Measurements from ENCODE around the gene CHAC2.

CHAC2 gene

DNA sequence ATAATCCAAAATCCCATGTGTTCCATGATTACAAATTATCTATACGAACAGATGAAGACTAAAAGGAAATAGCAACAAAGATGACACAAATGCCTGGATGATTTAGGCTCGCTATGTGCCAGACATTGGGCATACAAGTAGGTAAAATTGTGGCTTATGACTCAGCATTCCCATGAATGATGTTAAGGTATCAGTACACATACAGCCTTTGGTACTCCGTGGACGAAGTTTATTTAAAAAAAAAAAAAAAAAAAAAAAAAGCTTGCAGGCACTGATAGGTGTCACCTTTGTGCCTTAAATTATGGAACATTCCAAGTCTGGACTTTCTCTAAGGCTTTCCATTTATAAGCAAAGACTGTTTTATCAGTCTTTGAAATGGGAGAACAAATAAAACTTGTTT lies 2.7 kb downstream of the CHAC2 start:
- H3K4me3 ChIP-seq (ENCODE audit: low read depth, low read length), result no peak overlapping the region
- no peak for TF ChIP-seq CTCF (IDR thresholded peaks at IDR 0.05; ENCODE audit: insufficient read depth, low read depth, low read length, missing control alignments)
- no peak for DNase-seq (ENCODE audit: low read depth)

DNA sequence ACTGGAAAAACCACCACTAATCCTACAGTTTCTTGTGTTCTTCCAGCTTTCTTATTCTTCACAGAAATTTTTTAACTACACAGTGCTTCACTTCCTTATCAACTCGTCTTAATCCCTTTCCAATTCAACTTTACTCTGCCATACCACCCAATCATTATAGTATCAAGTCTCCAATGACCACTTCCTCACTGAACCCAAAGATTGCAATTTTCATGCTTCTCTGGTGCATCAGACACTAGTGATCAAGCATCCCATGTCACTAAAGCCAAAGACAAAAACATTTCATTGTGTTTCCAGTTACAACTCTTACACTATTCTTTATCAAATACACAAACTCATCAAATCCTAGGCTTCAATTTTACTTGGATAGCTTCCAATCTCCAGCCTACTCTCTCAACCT lies 9.5 kb downstream of the CHAC2 start:
- no peak for TF ChIP-seq CTCF (IDR thresholded peaks at IDR 0.05; ENCODE audit: insufficient read depth, low read depth, low read length, missing control alignments)
- DNase-seq (ENCODE audit: low read depth), result no peak

GRCh38 chr2:53778536-53779162 lies 11.0 kb downstream of the CHAC2 start:
- no peak for DNase-seq (ENCODE audit: low read depth)
- no peak overlapping the region for H3K4me3 ChIP-seq (ENCODE audit: low read depth, low read length)
- TF ChIP-seq CTCF (IDR thresholded peaks at IDR 0.05; ENCODE audit: insufficient read depth, low read depth, low read length, missing control alignments), result no peak

More for the DNA sequence above, 9.5 kb downstream of the CHAC2 start:
- H3K4me3 ChIP-seq (ENCODE audit: low read depth, low read length), result no peak overlapping the region

GRCh38 chr2:53780056-53780455 lies 12.5 kb downstream of the CHAC2 start:
- TF ChIP-seq CTCF (IDR thresholded peaks at IDR 0.05; ENCODE audit: insufficient read depth, low read depth, low read length, missing control alignments), result no peak
- no peak for DNase-seq (ENCODE audit: low read depth)
- H3K4me3 ChIP-seq (ENCODE audit: low read depth, low read length), result no peak overlapping the region

DNA sequence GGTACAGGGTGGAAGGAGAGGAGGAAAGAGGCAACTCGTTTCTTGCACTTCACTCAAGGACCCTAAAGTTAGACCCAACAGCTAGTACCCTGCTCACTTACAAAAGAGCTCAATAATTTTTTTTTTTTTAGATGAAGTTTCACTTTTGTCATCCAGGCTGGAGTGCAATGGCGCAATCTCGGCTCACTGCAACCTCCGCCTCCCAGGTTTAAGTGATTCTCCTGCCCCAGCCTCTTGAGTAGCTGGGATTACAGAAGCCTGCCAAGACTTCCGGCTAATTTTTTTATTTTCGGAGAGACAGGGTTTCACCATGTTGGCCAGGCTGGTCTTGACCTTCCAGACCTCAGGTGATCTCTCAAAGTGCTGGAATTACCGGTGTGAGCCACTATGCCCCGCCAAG lies 15.1 kb downstream of the CHAC2 start:
- TF ChIP-seq CTCF (IDR thresholded peaks at IDR 0.05; ENCODE audit: insufficient read depth, low read depth, low read length, missing control alignments), result no peak
- DNase-seq (ENCODE audit: low read depth), result no peak
- H3K4me3 ChIP-seq (ENCODE audit: low read depth, low read length), result no peak overlapping the region

DNA sequence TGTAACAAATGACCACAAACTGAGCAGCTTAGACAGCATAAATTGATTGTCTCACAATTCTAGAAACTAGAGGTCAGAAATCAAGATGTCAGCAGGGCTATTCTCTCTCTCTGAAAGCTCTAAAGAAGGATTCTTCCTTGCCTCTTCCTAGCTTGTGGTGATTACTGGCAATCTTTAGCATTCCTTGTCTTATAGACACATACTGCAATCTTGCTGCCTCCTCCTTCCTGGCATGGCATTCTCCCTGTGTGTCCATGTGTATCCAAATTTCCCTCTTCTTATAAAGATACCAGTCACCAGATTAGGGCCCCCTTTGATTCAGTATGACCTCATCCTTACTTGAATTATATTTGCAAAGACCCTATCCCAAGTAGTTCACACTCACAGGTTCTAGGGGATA lies 16.8 kb downstream of the CHAC2 start:
- TF ChIP-seq CTCF (IDR thresholded peaks at IDR 0.05; ENCODE audit: insufficient read depth, low read depth, low read length, missing control alignments), result no peak
- H3K4me3 ChIP-seq (ENCODE audit: low read depth, low read length), result no peak overlapping the region
- DNase-seq (ENCODE audit: low read depth), result no peak

- H3K4me3 ChIP-seq (ENCODE audit: low read depth, low read length), result peak overlapping the region; percentile 75
- TF ChIP-seq CTCF (IDR thresholded peaks at IDR 0.05; ENCODE audit: insufficient read depth, low read depth, low read length, missing control alignments), result no peak
These were observed 17.8 kb downstream of the CHAC2 start for GRCh38 chr2:53785366-53785765.

More at GRCh38 chr2:53785366-53785765, 17.8 kb downstream of the CHAC2 start:
- no peak for DNase-seq (ENCODE audit: low read depth)
